Muscle layer of duodenum (tissue), 2 donors: ENCODE data around the gene CELSR3.

Experiments used
- H3K27ac ChIP-seq: one replicate; pipeline ENCODE4 v1.7.0; 2013; ENCODE audit warnings: mild to moderate bottlenecking, low read length
- H3K27me3 ChIP-seq: one replicate; pipeline ENCODE4 v1.7.0; 2013; ENCODE audit warnings: low read depth, mild to moderate bottlenecking, control low read depth, low read length
- H3K36me3 ChIP-seq, 2 donors: one replicate each; pipeline ENCODE4 v1.7.0; 2013; ENCODE audit warnings: low read length in 2 of 2, control low read depth in 1 of 2, mild to moderate bottlenecking in 1 of 2; ENCODE audit not compliant: insufficient read depth in 2 of 2, control insufficient read depth in 1 of 2
- H3K4me1 ChIP-seq, 2 donors: one replicate each; pipeline ENCODE4 v1.7.0; 2013; ENCODE audit warnings: low read length in 2 of 2, mild to moderate bottlenecking in 2 of 2, control low read depth in 1 of 2, moderate library complexity in 1 of 2; ENCODE audit not compliant: insufficient read depth in 2 of 2, control insufficient read depth in 1 of 2
- H3K4me3 ChIP-seq, 2 donors: one replicate each; pipeline ENCODE4 v1.7.0; 2013; ENCODE audit warnings: low read length in 2 of 2, low read depth in 1 of 2, mild to moderate bottlenecking in 1 of 2
- H3K9me3 ChIP-seq, 2 donors: one replicate each; pipeline ENCODE4 v1.7.0; 2013; ENCODE audit warnings: low read length in 2 of 2, control low read depth in 1 of 2, mild to moderate bottlenecking in 1 of 2; ENCODE audit not compliant: control insufficient read depth in 1 of 2
- donor health status: healthy.

Gene CELSR3

GRCh38 chr3:48630833-48631232, 31.9 kb downstream of the CELSR3 start:
- H3K36me3 ChIP-seq, result peaks cover 21 to 73% of the 10 kb centered on the region in 2 donors
- no peaks in the 10 kb centered on the region for H3K9me3 ChIP-seq
- H3K27me3 ChIP-seq, result no peaks in the 10 kb centered on the region
- peaks cover 0 to 16% of the 10 kb centered on the region in 2 donors for H3K4me1 ChIP-seq
- H3K27ac ChIP-seq, result no peak overlapping the region
- no peak overlapping the region for H3K4me3 ChIP-seq

DNA sequence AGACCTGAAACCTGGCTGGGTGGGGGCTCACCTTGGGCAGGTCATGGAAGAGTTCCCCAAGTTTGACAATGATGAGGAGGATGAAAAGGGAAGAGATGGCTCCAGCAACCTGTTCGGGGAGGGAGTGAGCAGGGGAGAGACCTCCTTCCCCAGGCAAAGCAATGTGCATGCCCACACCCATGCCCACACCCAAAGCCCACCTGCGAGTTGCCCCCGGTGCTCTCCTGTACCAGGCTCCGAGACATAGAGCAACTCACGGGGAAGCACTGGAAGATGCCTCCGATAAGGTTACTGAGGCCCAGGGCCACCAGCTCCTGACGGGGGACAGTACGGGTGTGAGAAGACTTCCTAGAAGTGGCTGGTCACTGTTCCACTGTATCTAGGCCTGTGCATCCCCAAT, 32.3 kb downstream of the CELSR3 start:
- H3K9me3 ChIP-seq, result no peaks in the 10 kb centered on the region
- H3K36me3 ChIP-seq, result peaks cover 21 to 77% of the 10 kb centered on the region in 2 donors
- H3K4me1 ChIP-seq, result peaks cover 0 to 16% of the 10 kb centered on the region in 2 donors
- no peak overlapping the region for H3K4me3 ChIP-seq
- H3K27ac ChIP-seq, result no peak overlapping the region
- no peaks in the 10 kb centered on the region for H3K27me3 ChIP-seq

DNA sequence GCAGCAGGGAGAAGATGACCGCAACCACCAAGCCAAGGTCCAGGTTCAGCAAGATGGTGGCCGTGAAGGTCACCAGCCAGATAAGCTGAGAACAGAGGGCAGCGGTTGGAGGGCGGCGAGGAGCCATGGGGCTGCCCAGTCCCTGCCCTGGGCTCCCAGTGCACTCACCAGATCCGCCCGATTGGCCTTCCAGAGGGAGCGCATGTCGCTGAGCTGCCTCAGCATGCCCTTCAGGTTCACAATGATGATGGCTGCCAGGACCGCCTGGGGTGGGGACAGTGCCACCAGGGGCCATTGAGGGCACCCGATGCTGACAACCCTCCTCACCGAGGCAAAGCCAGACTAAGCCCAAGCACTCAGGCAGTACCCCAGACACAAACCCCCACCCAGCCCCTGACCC, 32.8 kb downstream of the CELSR3 start:
- peaks cover 0 to 14% of the 10 kb centered on the region in 2 donors for H3K4me1 ChIP-seq
- no peak overlapping the region for H3K4me3 ChIP-seq
- no peak overlapping the region for H3K27ac ChIP-seq
- no peaks in the 10 kb centered on the region for H3K27me3 ChIP-seq
- no peaks in the 10 kb centered on the region for H3K9me3 ChIP-seq
- peaks cover 21 to 80% of the 10 kb centered on the region in 2 donors for H3K36me3 ChIP-seq

GRCh38 chr3:48628277-48629017, 34.2 kb downstream of the CELSR3 start:
- Histone ChIP-seq H3K27me3 (no peaks in the 10 kb centered on the region), H3K27ac (no peak overlapping the region), H3K36me3 (peaks cover 21 to 80% of the 10 kb centered on the region in 2 donors), H3K9me3 (no peaks in the 10 kb centered on the region), H3K4me1 (no peaks in the 10 kb centered on the region), H3K4me3 (no peak overlapping the region)

- Histone ChIP-seq H3K27me3 (no peaks in the 10 kb centered on the region), H3K36me3 (peaks cover 20 to 55% of the 10 kb centered on the region in 2 donors), H3K27ac (no peak overlapping the region), H3K4me3 (no peak overlapping the region), H3K4me1 (no peaks in the 10 kb centered on the region), H3K9me3 (no peaks in the 10 kb centered on the region)
Measured at GRCh38 chr3:48625600-48625999, 37.1 kb downstream of the CELSR3 start.

DNA sequence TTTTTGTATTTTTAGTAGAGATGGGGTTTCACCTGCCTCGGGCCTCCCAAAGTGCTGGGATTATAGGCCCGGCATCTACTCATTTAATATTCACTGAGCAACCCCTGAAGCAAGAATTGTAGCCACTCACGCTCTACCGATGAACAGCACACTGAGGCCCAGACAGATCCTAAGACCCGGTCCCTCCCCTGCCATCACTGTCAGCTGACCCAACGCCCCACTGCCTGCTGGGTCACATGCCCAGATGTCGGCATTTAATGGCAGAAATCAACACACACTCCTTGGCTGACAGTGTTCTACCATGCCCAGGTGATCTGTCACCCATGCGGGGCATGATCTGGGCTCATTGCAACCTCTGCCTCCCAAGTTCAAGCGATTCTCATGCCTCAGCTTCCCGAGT, 37.9 kb downstream of the CELSR3 start:
- H3K36me3 ChIP-seq, result peaks cover 14 to 47% of the 10 kb centered on the region in 2 donors
- no peaks in the 10 kb centered on the region for H3K4me1 ChIP-seq
- no peak overlapping the region for H3K27ac ChIP-seq
- H3K27me3 ChIP-seq, result no peaks in the 10 kb centered on the region
- no peaks in the 10 kb centered on the region for H3K9me3 ChIP-seq
- no peak overlapping the region for H3K4me3 ChIP-seq

GRCh38 chr3:48623851-48624547, 38.7 kb downstream of the CELSR3 start:
- no peaks in the 10 kb centered on the region for H3K9me3 ChIP-seq
- H3K36me3 ChIP-seq, result peaks cover 8 to 39% of the 10 kb centered on the region in 2 donors
- H3K27me3 ChIP-seq, result no peaks in the 10 kb centered on the region
- H3K4me1 ChIP-seq, result no peaks in the 10 kb centered on the region
- H3K27ac ChIP-seq, result no peak overlapping the region
- H3K4me3 ChIP-seq, result no peak overlapping the region

DNA sequence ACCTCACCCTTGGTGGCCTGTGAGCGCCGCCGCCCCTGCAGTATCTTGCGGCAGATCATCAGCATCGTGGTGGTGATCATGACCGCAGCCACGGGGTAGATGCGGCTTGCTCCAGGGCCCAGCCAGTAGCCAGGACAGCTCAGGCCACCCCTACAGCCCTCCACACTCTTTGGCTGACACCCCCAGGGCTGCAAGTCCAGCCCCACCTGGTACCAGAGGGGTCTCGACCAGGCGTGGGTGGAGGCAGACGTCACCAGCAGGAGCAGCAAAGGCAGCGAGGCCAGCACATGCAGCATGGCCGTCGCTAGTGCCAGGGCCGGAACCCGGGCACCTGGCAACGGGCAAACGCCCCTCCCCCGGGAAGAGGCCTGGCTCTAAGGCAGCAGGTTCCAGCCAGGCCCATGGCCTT, 41.2 kb downstream of the CELSR3 start, which contains the start of gene TMEM89:
TSS of gene TMEM89 (minus strand) at position 309 of the 409 bp plus-strand sequence. CDS start at position 296, 13 bp downstream.
- H3K27me3 ChIP-seq, result no peaks in the 10 kb centered on the region
- H3K4me3 ChIP-seq, result no peak within 1 kb of the TSS
- no peaks in the 10 kb centered on the region for H3K4me1 ChIP-seq
- peaks cover 8 to 11% of the 10 kb centered on the region in 2 donors for H3K9me3 ChIP-seq
- H3K27ac ChIP-seq, result no peak within 1 kb of the TSS
- peaks cover 0 to 14% of the 10 kb centered on the region in 2 donors for H3K36me3 ChIP-seq

GRCh38 chr3:48619541-48620524, 42.9 kb downstream of the CELSR3 start:
- H3K27me3 ChIP-seq, result no peaks in the 10 kb centered on the region
- no peak overlapping the region for H3K27ac ChIP-seq

DNA sequence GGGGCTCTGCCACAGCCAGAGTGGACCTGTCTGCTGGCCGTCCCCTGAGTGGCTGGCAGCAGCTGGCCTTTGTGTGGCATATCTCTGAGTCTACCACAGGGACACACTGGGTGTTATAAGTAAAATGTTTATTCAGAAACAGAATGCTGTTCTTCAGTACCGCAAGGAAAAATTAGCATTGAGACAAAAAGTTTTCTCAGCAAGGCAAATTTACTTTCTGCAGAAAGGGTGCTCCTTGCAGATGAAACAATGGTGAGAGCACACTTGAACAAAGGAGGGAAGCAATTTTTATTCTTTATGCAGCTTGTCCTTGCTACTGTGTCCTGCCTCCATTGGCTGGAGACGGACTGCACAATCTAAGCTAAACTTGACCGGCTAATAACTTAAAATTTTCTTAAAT, 45.1 kb downstream of the CELSR3 start:
- H3K36me3 ChIP-seq, result no peaks in the 10 kb centered on the region
- H3K27ac ChIP-seq, result no peak overlapping the region
- H3K4me3 ChIP-seq, result no peak overlapping the region
- peaks cover 8 to 11% of the 10 kb centered on the region in 2 donors for H3K9me3 ChIP-seq
- no peaks in the 10 kb centered on the region for H3K4me1 ChIP-seq
- no peaks in the 10 kb centered on the region for H3K27me3 ChIP-seq

More at GRCh38 chr3:48619541-48620524, 42.9 kb downstream of the CELSR3 start:
- no peak overlapping the region for H3K4me3 ChIP-seq
- peaks cover 8 to 11% of the 10 kb centered on the region in 2 donors for H3K9me3 ChIP-seq
- H3K4me1 ChIP-seq, result no peaks in the 10 kb centered on the region
- H3K36me3 ChIP-seq, result no peaks in the 10 kb centered on the region

DNA sequence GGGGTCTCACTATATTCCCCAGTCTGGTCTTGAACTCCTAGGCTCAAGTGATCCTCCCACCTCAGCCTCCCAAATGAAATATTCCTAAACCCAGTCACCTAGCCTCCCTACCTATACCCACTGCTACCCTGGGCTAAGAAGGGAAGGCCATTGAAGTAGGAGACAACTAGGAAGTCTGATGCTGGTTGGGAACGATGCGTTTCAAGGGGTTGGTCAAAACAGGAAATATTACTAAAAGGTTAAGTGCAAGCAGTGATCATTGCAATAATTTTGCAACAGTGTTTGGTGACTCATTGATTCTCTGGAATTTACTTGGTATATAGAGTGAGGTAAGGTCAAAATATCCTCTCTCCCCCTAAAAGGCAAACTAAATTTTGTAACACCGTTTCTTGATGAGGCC, 48.6 kb downstream of the CELSR3 start:
- Histone ChIP-seq H3K27me3 (no peaks in the 10 kb centered on the region), H3K36me3 (no peaks in the 10 kb centered on the region), H3K4me1 (no peaks in the 10 kb centered on the region), H3K9me3 (peaks cover 8 to 11% of the 10 kb centered on the region in 2 donors), H3K27ac (no peak overlapping the region), H3K4me3 (no peak overlapping the region)
